Transverse colon (tissue), 4 donors: ENCODE measurements around the gene CES2. TPM values are rescaled to one million over a fixed set of nuclear protein-coding genes. Genes with fewer than 3 reads are reported as not detected.

ENCODE experiments used
- DNase-seq: peaks from one replicate; pipeline ENCODE4 v3.0.0-alpha.2; 2019
- H3K27ac ChIP-seq, 4 donors: fragments of 200-600 bp; sonication (generic); 2 replicates each; pipeline ENCODE4 v1.5.1; 2016 to 2018; ENCODE audit warnings: inconsistent platforms in 4 of 4
- H3K27me3 ChIP-seq: fragments of 200-600 bp; sonication (generic); 2 replicates; pipeline ENCODE4 v1.5.1; 2017; ENCODE audit warnings: inconsistent platforms
- H3K36me3 ChIP-seq, 4 donors: fragments of 200-600 bp; sonication (generic); 2 replicates each; pipeline ENCODE4 v1.5.1; 2017 to 2019; ENCODE audit warnings: inconsistent platforms in 4 of 4
- H3K4me1 ChIP-seq, 4 donors: fragments of 200-600 bp; sonication (generic); 2 replicates each; pipeline ENCODE4 v1.5.1; 2017 to 2020; ENCODE audit warnings: inconsistent platforms in 4 of 4
- H3K4me3 ChIP-seq, 4 donors: fragments of 200-600 bp; sonication (generic); 1 replicate in 1 of 4; 2 replicates in 3 of 4; pipeline versions ENCODE4 v1.5.1 to v1.6.1; 2017 to 2019; ENCODE audit warnings: inconsistent platforms in 4 of 4
- H3K9me3 ChIP-seq, 2 donors: fragments of 200-600 bp; sonication (generic); 2 replicates each; pipeline ENCODE4 v1.5.1; 2017 to 2019; ENCODE audit warnings: inconsistent platforms in 2 of 2
- CTCF ChIP-seq, 5 experiments: fragments of 200-600 bp in 3 of 5; fragments of 450-650 bp in 2 of 5; sonication (generic) in 3 of 5; IDR thresholded peaks; 1 replicate in 2 of 5; 2 replicates in 3 of 5; pipeline ENCODE4 v1.5.1; 2016 to 2017; ENCODE audit warnings: antibody characterized with exemption in 5 of 5, inconsistent platforms in 3 of 5, mild to moderate bottlenecking in 2 of 5, moderate library complexity in 1 of 5
- EP300 ChIP-seq: sonication (generic); formaldehyde crosslinking; IDR thresholded peaks from one replicate; pipeline ENCODE4 v1.6.1; 2017; ENCODE audit warnings: antibody characterized with exemption, low read depth
- POLR2A ChIP-seq: fragments of 450-650 bp; IDR thresholded peaks from one replicate; pipeline ENCODE4 v1.6.1; 2016; ENCODE audit warnings: antibody characterized with exemption, mild to moderate bottlenecking, moderate library complexity
- POLR2AphosphoS5 ChIP-seq, 3 donors: sonication (generic); formaldehyde crosslinking; IDR thresholded peaks; one replicate each; pipeline ENCODE4 v1.6.1; 2016; ENCODE audit warnings: antibody characterized with exemption in 3 of 3
- WGBS, 2 donors: methylation state at CpG; one replicate each; pipeline ENCODE4 v1.1.5; 2018; ENCODE audit warnings: low coverage in 1 of 2; 5-methylcytosine and 5-hydroxymethylcytosine counted together
- in situ Hi-C, 4 donors: fragments of 200-750 bp; cut with MboI; loops; one replicate each; pipeline versions ENCODE4 v1.15.0 to v1.15.1; 2017; ENCODE audit warnings: low sequenced_read_pairs in 3 of 4, low pct_ligation_motif_present in 1 of 4, low pct_unique_long_range_greater_than_20kb in 1 of 4
- intact Hi-C: fragments of 100-400 bp; cut with DNase I; formaldehyde crosslinking; loops from one replicate; pipeline ENCODE4 v1.15.1; 2023; ENCODE audit warnings: low total_unique reads
- total RNA-seq, 4 donors: library from RNA; depleted of rRNA; stranded (reverse); fragments of >200 nt; gene quantifications; one replicate each; pipeline ENCODE4 v1.1.0, GENCODE V29; 2016

Gene CES2
- total RNA-seq, 4 donors from 2014 or later, result 462 to 1,338 (median 921) TPM

DNA sequence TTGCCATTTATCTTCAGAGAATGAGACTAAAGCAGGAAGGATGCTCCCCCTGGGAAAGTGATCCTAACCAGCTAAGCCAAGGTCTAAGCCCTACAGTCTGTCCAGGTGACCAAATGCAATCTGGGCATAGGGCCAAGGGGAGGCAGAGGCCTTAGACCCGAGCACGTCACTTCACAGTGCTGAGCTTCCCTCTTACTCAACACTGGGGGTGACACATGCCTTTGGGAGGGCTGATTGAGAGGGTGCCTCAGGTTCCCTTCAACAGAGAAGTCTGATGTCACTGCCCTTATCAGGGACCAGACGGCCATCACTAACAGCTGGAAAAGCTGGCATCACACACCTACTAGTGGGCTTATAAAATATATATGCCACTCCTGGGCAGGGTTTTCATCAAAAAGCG lies 5.1 kb upstream of the CES2 start:
- Histone ChIP-seq H3K27ac (no peak overlapping the region), H3K36me3 (no peaks in the 10 kb centered on the region), H3K9me3 (no peaks in the 10 kb centered on the region), H3K4me3 (no peak overlapping the region), H3K27me3 (peaks cover 5% of the 10 kb centered on the region), H3K4me1 (peaks cover 9 to 27% (median 23%) of the 10 kb centered on the region in 4 donors)
- DNase-seq, result peak; percentile 35
- no peak for TF ChIP-seq POLR2A
- no peak for TF ChIP-seq POLR2AphosphoS5 (IDR thresholded peaks at IDR 0.05)
- no peak for TF ChIP-seq CTCF (IDR thresholded peaks at IDR 0.05)
- TF ChIP-seq EP300, result no peak
- intact Hi-C loops (no loop called here), in situ Hi-C loops (no loop called here)
- WGBS, 2 donors, result 63% methylated on average over 4 of the region's 4 CpGs; no CpG with 5 or more reads in 1 of the 2 donors

- Histone ChIP-seq H3K9me3 (no peaks in the 10 kb centered on the region), H3K36me3 (no peaks in the 10 kb centered on the region), H3K4me3 (no peak overlapping the region), H3K27me3 (no peaks in the 10 kb centered on the region), H3K27ac (no peak overlapping the region), H3K4me1 (peaks cover 17 to 34% (median 32%) of the 10 kb centered on the region in 4 donors)
- TF ChIP-seq CTCF (IDR thresholded peaks at IDR 0.05), result no peak
- no peak for TF ChIP-seq EP300
- no peak for TF ChIP-seq POLR2AphosphoS5 (IDR thresholded peaks at IDR 0.05)
- TF ChIP-seq POLR2A, result no peak
- intact Hi-C loops (no loop called here), in situ Hi-C loops (no loop called here)
- WGBS, 2 donors, result 85 to 94% methylated on average over 2 of the region's 2 CpGs
- no peak for DNase-seq
These were observed 3.7 kb upstream of the CES2 start for GRCh38 chr16:66931665-66932064.

DNA sequence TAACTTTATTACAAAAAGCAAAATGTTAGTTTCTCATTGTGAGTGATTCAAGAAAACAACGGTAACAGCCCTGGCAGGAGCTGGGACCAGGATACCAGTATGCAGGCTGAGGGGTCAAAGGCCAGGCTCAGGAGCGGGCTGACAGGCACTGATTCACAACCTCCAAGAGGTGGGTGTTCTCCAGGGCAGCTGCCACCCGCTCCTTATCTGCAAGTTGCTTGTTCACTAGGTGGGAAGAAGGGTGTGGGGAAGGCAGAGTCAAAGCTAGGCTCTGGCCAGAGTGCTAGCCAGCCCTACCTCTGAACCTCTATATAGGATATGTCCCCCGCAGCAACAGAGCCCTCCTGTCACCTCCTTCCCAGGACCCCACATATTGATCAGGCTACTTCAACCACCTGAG lies 3.2 kb upstream of the CES2 start:
- in situ Hi-C loops (no loop called here), intact Hi-C loops (no loop called here)
- H3K27ac ChIP-seq, result no peak overlapping the region
- no peak for DNase-seq
- H3K27me3 ChIP-seq, result no peaks in the 10 kb centered on the region
- peaks cover 17 to 37% (median 34%) of the 10 kb centered on the region in 4 donors for H3K4me1 ChIP-seq
- WGBS, 2 donors, result 83% methylated on average over 4 of the region's 4 CpGs; no CpG with 5 or more reads in 1 of the 2 donors
- no peak for TF ChIP-seq EP300
- no peak for TF ChIP-seq POLR2AphosphoS5 (IDR thresholded peaks at IDR 0.05)
- no peak for TF ChIP-seq POLR2A
- TF ChIP-seq CTCF (IDR thresholded peaks at IDR 0.05), result no peak
- no peaks in the 10 kb centered on the region for H3K9me3 ChIP-seq
- no peaks in the 10 kb centered on the region for H3K36me3 ChIP-seq
- H3K4me3 ChIP-seq, result no peak overlapping the region

- no peak for TF ChIP-seq EP300
- WGBS, 2 donors, result 0% methylated on average over 3 to 12 of the region's 12 CpGs
- in situ Hi-C loops, result no loop called here
- no peaks in the 10 kb centered on the region for H3K9me3 ChIP-seq
- peak overlapping the region; percentile 93 to 97 (median 96) for H3K27ac ChIP-seq
- H3K36me3 ChIP-seq, result no peaks in the 10 kb centered on the region
- H3K4me1 ChIP-seq, result peaks cover 17 to 52% (median 43%) of the 10 kb centered on the region in 4 donors
- DNase-seq, result no peak
- no peaks in the 10 kb centered on the region for H3K27me3 ChIP-seq
- H3K4me3 ChIP-seq, result peak overlapping the region; percentile 84 to 99 (median 91)
- intact Hi-C loops, result no loop called here
These were observed 1.6 kb upstream of the CES2 start for GRCh38 chr16:66933776-66934137.
